HCT116 (cell line): ENCODE measurements around the gene ZNF492.
"Not testable (repeated sequence)": the region's sequence is repeated elsewhere in the genome, so short reads cannot be mapped to it uniquely, and the experiment has no call there.

ENCODE experiments used
- EGR1 ChIP-seq: IDR thresholded peaks from 2 replicates; pipeline ENCODE4 v1.6.1; 2012; ENCODE audit warnings: low read depth
- POLR2A ChIP-seq: IDR thresholded peaks from 2 replicates; pipeline ENCODE4 v1.7.0; 2011; ENCODE audit warnings: borderline replicate concordance; ENCODE audit not compliant: insufficient read depth, insufficient read length; ENCODE audit errors: extremely low read depth
- RAD21 ChIP-seq: IDR thresholded peaks from 2 replicates; pipeline ENCODE4 v1.6.1; 2012; ENCODE audit warnings: low read depth, mild to moderate bottlenecking
- ZFX ChIP-seq: fragments of 450-650 bp; IDR thresholded peaks from 2 replicates; pipeline ENCODE4 v1.6.1; 2017
- TF ChIP-seq, protein P1 (sequence below), 3 experiments: fragments of 200-600 bp in 1 of 3; sonication (generic) in 1 of 3; IDR thresholded peaks in 2 of 3; conservative IDR thresholded peaks in 1 of 3; 2 replicates each; pipeline ENCODE4 v1.5.1; 2012 to 2017; ENCODE audit warnings: low read depth in 2 of 3, low read length in 2 of 3, antibody characterized with exemption in 1 of 3, borderline replicate concordance in 1 of 3, control low read depth in 1 of 3, mild to moderate bottlenecking in 1 of 3, mixed read lengths in 1 of 3, mixed run types in 1 of 3, moderate library complexity in 1 of 3; ENCODE audit not compliant: insufficient read depth in 1 of 3

DNA sequence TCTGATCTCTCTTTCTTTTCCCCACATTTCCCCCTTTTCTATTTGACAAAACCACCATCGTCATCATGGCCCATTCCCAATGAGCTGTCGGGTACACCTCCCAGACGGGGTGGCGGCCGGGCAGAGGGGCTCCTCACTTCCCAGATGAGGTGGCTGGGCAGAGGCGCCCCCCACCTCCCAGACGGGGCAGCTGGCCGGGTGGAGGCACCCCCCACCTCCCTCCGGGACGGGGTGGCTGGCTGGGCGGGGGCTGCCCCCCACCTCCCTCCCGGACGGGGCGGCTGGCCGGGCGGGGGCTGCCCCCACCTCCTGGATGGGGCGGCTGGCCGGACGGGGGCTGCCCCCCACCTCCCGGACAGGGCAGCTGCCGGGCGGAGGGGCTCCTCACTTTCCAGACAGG, 68.5 kb downstream of the ZNF492 start:
- not testable (repeated sequence) for TF ChIP-seq RAD21, POLR2A, ZFX, EGR1
- TF ChIP-seq, protein P1, sequence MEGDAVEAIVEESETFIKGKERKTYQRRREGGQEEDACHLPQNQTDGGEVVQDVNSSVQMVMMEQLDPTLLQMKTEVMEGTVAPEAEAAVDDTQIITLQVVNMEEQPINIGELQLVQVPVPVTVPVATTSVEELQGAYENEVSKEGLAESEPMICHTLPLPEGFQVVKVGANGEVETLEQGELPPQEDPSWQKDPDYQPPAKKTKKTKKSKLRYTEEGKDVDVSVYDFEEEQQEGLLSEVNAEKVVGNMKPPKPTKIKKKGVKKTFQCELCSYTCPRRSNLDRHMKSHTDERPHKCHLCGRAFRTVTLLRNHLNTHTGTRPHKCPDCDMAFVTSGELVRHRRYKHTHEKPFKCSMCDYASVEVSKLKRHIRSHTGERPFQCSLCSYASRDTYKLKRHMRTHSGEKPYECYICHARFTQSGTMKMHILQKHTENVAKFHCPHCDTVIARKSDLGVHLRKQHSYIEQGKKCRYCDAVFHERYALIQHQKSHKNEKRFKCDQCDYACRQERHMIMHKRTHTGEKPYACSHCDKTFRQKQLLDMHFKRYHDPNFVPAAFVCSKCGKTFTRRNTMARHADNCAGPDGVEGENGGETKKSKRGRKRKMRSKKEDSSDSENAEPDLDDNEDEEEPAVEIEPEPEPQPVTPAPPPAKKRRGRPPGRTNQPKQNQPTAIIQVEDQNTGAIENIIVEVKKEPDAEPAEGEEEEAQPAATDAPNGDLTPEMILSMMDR (IDR thresholded peaks at IDR 0.05 in 2 of 3, conservative IDR thresholded peaks at IDR 0.05 in 1 of 3; ENCODE audit: borderline replicate concordance in 1 of 3, insufficient read depth in 1 of 3, low read depth in 2 of 3, low read length in 2 of 3): not testable (repeated sequence)
